ENCODE results near the gene TSEN54. TPM values are rescaled to one million over a fixed set of nuclear protein-coding genes. Genes with fewer than 3 reads are reported as not detected.

TSEN54 gene
- total and polyA plus RNA-seq, 2 experiments from 2014 or later: 45.9 to 62.5 TPM

GRCh38 chr17:75500419-75501216 lies 15.7 kb upstream of the TSEN54 start:
- Histone ChIP-seq H3K9me2 (ENCODE audit: insufficient read depth) (no peaks in the 10 kb centered on the region), H4K20me1 (replicated peaks; ENCODE audit: insufficient read depth) (no peaks in the 10 kb centered on the region), H3K79me2 (replicated peaks; ENCODE audit: insufficient read depth) (no peaks in the 10 kb centered on the region), H3K27me3 (ENCODE audit: insufficient read depth) (no peaks in the 10 kb centered on the region), H3K4me1 (ENCODE audit: insufficient read depth) (no peaks in the 10 kb centered on the region), H3K36me3 (ENCODE audit: insufficient read depth) (no peaks in the 10 kb centered on the region), H3K4me2 (no peak overlapping the region), H2AFZ (no peak overlapping the region), H3F3A (replicated peaks; ENCODE audit: low read depth) (no peaks in the 10 kb centered on the region), H3K27ac (ENCODE audit: low read depth) (no peak overlapping the region), H3K4me3 (no peak overlapping the region)
- Mint-ChIP-seq H3K27ac (peak overlapping the region; percentile 56; the same call in 1 of the 2 replicates), H3K27me3 (ENCODE audit: insufficient read depth, low read depth, poor library complexity) (peaks cover 8% of the 10 kb centered on the region), H3K9me3 (no peaks in the 10 kb centered on the region), H3K4me3 (no peak overlapping the region), H3K4me1 (no peaks in the 10 kb centered on the region; the same call in 1 of the 3 replicates), H3K36me3 (ENCODE audit: low read depth) (peaks cover 14% of the 10 kb centered on the region; the same call in 2 of the 3 replicates)
- TF ChIP-seq EZH2phosphoT487 (IDR thresholded peaks at IDR 0.05; ENCODE audit: unreplicated experiment) (no peak), JUNB (IDR thresholded peaks at IDR 0.05; ENCODE audit: unreplicated experiment) (no peak), ZNF114 (CRISPR knock-in tag; IDR thresholded peaks at IDR 0.05) (no peak)
- ATAC-seq (no peak), DNase-seq (ENCODE audit: low spot score) (no peak)

- Histone ChIP-seq H3K9me2 (ENCODE audit: insufficient read depth) (no peaks in the 10 kb centered on the region), H3K4me1 (ENCODE audit: insufficient read depth) (no peaks in the 10 kb centered on the region), H3K36me3 (ENCODE audit: insufficient read depth) (no peaks in the 10 kb centered on the region), H2AFZ (no peak overlapping the region), H3K4me3 (no peak overlapping the region), H4K20me1 (replicated peaks; ENCODE audit: insufficient read depth) (no peaks in the 10 kb centered on the region), H3K4me2 (no peak overlapping the region), H3K79me2 (replicated peaks; ENCODE audit: insufficient read depth) (no peaks in the 10 kb centered on the region), H3F3A (replicated peaks; ENCODE audit: low read depth) (no peaks in the 10 kb centered on the region), H3K27ac (ENCODE audit: low read depth) (no peak overlapping the region), H3K27me3 (ENCODE audit: insufficient read depth) (no peaks in the 10 kb centered on the region)
- Mint-ChIP-seq H3K27me3 (ENCODE audit: insufficient read depth, low read depth, poor library complexity) (peaks cover 8% of the 10 kb centered on the region), H3K4me3 (no peak overlapping the region), H3K4me1 (no peaks in the 10 kb centered on the region; the same call in 1 of the 3 replicates), H3K27ac (no peak overlapping the region), H3K36me3 (ENCODE audit: low read depth) (peaks cover 20% of the 10 kb centered on the region), H3K9me3 (no peaks in the 10 kb centered on the region)
- DNase-seq (ENCODE audit: low spot score): no peak
- no peak for ATAC-seq
- TF ChIP-seq CREB1 (CRISPR knock-in tag; IDR thresholded peaks at IDR 0.05; ENCODE audit: low read depth) (no peak), ZNF114 (CRISPR knock-in tag; IDR thresholded peaks at IDR 0.05) (no peak), ETS1 (IDR thresholded peaks at IDR 0.05) (no peak), EZH2 (IDR thresholded peaks at IDR 0.05; ENCODE audit: low read depth, unreplicated experiment) (no peak), REST (IDR thresholded peaks at IDR 0.05; ENCODE audit: unreplicated experiment) (no peak), POLR2AphosphoS5 (IDR thresholded peaks at IDR 0.05; ENCODE audit: low read depth) (no peak), ZNF462 (CRISPR knock-in tag; IDR thresholded peaks at IDR 0.05) (no peak)
Observed at GRCh38 chr17:75501378-75502071, 14.8 kb upstream of the TSEN54 start.

Data from GM23338 (cell line).